BLaER1 treated with 17β-estradiol and CSF1 and Interleukin-3, amounts not matched to agents 10 nM and 100 nM (cell line): ENCODE measurements around the gene CATSPER4.

Experiments
- H3K27ac ChIP-seq, 11 experiments: shearing (Covaris generic); formaldehyde crosslinking; 2 replicates each; pipeline ENCODE4 v1.8.1; 2022
- H3K27me3 ChIP-seq, 11 experiments: shearing (Covaris generic); formaldehyde crosslinking; 2 replicates each; pipeline ENCODE4 v1.8.1; 2022
- H3K36me3 ChIP-seq, 11 experiments: shearing (Covaris generic); formaldehyde crosslinking; 2 replicates each; pipeline ENCODE4 v1.8.1; 2022
- H3K4me1 ChIP-seq, 10 experiments: shearing (Covaris generic); formaldehyde crosslinking; 2 replicates each; pipeline ENCODE4 v1.8.1; 2022
- H3K4me2 ChIP-seq, 11 experiments: shearing (Covaris generic); formaldehyde crosslinking; 2 replicates each; pipeline ENCODE4 v1.8.1; 2022
- H3K4me3 ChIP-seq, 10 experiments: shearing (Covaris generic); formaldehyde crosslinking; 2 replicates each; pipeline ENCODE4 v1.8.1; 2022
- H3K9ac ChIP-seq, 11 experiments: shearing (Covaris generic); formaldehyde crosslinking; 2 replicates each; pipeline ENCODE4 v1.8.1; 2022
- H3K9me3 ChIP-seq, 11 experiments: shearing (Covaris generic); formaldehyde crosslinking; replicated peaks in 1 of 11; 2 replicates each; pipeline ENCODE4 v1.8.1; 2022
- H4K20me1 ChIP-seq, 11 experiments: shearing (Covaris generic); formaldehyde crosslinking; 2 replicates each; pipeline ENCODE4 v1.8.1; 2022
- Cebpa-rat ChIP-seq, 11 experiments: shearing (Covaris generic); IDR thresholded peaks; 2 replicates each; pipeline ENCODE4 v1.8.1; 2022

The CATSPER4 gene

DNA sequence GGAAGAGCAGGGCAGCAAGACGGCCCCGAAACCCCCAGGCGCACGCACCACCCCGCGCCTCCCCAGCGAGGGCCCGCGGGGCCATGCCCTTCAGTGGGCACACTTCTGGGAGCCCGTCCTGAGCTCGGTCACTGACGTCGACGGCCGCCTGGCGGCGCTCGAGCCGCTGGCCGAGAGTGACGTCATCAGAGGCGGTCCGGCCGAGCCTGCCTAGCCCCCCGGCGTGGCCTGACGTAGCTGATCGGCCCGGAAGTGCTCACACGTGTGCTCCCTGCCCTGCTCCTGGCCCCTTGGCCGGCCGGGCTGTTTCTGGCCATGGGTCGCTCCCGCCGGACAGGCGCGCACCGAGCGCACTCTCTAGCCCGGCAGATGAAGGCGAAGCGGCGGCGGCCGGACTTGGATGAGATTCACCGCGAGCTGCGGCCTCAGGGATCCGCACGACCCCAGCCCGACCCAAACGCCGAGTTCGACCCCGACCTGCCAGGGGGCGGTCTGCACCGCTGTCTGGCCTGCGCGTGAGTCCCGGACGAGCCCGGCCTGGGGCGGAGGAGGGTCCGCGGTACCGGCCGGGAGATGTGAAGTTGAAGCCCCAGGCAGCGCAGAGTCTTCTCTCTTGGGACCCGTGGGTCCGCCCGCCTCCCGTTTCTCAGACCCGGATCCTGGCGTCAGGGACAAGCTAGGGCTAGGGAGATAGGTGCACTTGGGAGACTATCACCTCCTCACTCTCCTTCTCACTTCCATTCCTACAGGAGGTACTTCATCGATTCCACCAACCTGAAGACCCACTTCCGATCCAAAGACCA, 20.5 kb upstream of the CATSPER4 start, which contains the start of gene ZNF593:
Gene ZNF593 (plus strand): TSS at position 240 of the 803 bp plus-strand sequence. CDS start 76 bp downstream, at position 316.
- Histone ChIP-seq H3K36me3 (peaks cover 0 to 24% (median 15%) of the 10 kb centered on the region in 11 experiments; a peak in 17 of 22 replicates), H3K9ac (peak within 1 kb of the TSS; percentile 83 to 99 (median 91)), H3K4me3 (peak within 1 kb of the TSS; percentile 72 to 99 (median 88)), H3K4me1 (peaks cover 23 to 40% (median 35%) of the 10 kb centered on the region in 10 experiments), H3K4me2 (peak within 1 kb of the TSS; percentile 89 to 100 (median 98)), H3K27me3 (no peaks in the 10 kb centered on the region), H3K27ac (peak within 1 kb of the TSS; percentile 52 to 96 (median 89)), H3K9me3 (no peaks in the 10 kb centered on the region), H4K20me1 (peaks cover 0 to 21% (median 4%) of the 10 kb centered on the region in 11 experiments; a peak in 9 of 22 replicates)
- no peak for TF ChIP-seq Cebpa-rat (IDR thresholded peaks at IDR 0.05)

DNA sequence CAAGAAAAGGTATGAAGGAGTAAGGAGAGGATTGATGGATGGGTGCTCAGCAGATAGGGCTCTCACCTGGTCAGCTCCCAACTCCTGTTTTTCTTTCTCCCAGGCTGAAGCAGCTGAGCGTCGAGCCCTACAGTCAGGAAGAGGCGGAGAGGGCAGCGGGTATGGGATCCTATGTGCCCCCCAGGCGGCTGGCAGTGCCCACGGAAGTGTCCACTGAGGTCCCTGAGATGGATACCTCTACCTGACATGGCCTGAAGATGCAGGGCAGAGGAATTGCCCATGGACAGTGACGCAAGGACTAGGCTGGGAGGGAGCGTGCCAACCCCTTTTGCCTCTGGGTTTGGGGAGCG, 20.0 kb upstream of the CATSPER4 start:
- Histone ChIP-seq H3K4me3 (peak overlapping the region; percentile 72 to 99 (median 88)), H3K9ac (peak overlapping the region; percentile 83 to 99 (median 91)), H3K9me3 (no peaks in the 10 kb centered on the region), H3K4me1 (peaks cover 17 to 34% (median 29%) of the 10 kb centered on the region in 10 experiments), H3K36me3 (peaks cover 0 to 24% (median 15%) of the 10 kb centered on the region in 11 experiments; a peak in 17 of 22 replicates), H4K20me1 (peaks cover 0 to 21% (median 4%) of the 10 kb centered on the region in 11 experiments; a peak in 9 of 22 replicates), H3K27ac (peak overlapping the region; percentile 52 to 96 (median 89)), H3K4me2 (peak overlapping the region; percentile 89 to 100 (median 98)), H3K27me3 (no peaks in the 10 kb centered on the region)
- TF ChIP-seq Cebpa-rat (IDR thresholded peaks at IDR 0.05) = no peak

DNA sequence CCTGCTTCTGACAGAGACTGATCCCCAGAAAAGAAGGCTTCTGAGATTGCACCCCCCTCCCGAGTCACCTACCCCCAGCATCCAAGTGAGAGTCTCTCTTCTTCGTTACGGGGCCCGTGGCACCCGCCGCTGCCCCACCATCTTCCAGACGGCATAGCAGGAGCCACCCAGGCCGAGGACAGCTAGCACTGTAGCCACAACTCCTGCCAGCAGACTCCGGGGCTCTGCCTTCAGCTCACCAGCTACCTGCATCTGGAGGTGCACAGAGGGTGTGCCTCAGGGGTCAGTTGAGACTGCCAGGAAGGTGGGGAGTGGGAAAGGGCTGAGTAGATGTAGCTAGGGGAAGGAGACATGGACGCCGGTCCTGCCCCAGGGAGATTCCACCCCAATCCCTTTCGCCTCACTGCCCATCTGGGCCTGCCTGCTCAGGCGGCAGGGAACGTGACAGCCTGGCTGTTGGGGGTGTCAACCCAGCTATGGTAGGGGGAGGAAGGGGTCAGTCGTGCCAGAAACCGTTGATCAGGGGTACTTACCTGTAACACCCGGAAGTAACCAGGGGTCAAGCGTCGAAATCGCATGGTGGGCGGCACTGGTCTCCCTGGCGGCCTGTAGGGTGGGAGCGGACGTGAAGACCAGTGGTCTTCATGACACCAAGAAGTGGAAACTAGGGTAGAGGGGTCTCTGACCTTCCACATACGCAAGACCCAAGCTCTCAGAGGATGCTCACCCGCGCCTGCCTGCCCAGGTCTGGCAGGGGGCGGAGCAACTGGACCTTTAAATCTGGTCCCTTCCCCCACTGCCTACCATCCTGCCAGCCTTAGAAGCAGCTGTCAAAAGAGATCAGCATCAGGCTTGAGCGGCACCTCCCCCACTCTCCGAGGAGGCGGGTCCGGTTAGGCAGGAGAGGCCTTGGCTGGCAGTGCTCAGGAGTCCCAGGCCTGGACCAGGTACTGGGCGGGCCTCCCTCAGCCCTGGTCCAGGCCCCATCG, 19.0 kb upstream of the CATSPER4 start, which contains the start of gene ZNF593OS:
Gene ZNF593OS (minus strand): TSS at position 749 of the 989 bp plus-strand sequence. CDS start 171 bp downstream, at position 578.
- Histone ChIP-seq H3K27me3 (no peaks in the 10 kb centered on the region), H3K4me3 (peak within 1 kb of the TSS; percentile 72 to 99 (median 88)), H4K20me1 (peaks cover 0 to 21% (median 4%) of the 10 kb centered on the region in 11 experiments; a peak in 9 of 22 replicates), H3K9ac (peak within 1 kb of the TSS; percentile 83 to 99 (median 91)), H3K9me3 (no peaks in the 10 kb centered on the region), H3K27ac (peak within 1 kb of the TSS in 10 of 11 experiments; percentile 76 to 96 (median 90); a peak in 17 of 22 replicates), H3K36me3 (peaks cover 0 to 24% (median 15%) of the 10 kb centered on the region in 11 experiments; a peak in 17 of 22 replicates), H3K4me2 (peak within 1 kb of the TSS; percentile 89 to 100 (median 98)), H3K4me1 (peaks cover 16 to 30% (median 25%) of the 10 kb centered on the region in 10 experiments)
- no peak for TF ChIP-seq Cebpa-rat (IDR thresholded peaks at IDR 0.05)

DNA sequence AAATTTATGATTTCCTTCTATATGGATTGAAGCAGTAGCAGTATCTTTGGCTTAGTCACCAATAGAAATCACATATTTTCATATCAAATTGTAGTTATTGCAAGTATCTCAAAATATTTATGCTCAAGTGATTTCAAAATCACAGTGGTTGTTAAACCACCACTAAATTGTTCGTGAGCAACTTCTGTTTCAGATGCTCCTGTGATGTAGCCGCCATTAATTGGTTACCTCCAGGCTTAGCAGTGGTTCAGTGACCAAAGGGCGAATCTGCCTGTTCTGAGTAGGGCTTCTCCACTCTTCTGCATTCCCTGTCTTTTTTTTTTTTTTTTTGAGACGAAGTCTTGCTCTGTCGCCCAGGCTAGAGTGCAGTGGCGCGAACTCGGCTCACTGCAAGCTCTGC, 15.1 kb upstream of the CATSPER4 start:
- no peak for TF ChIP-seq Cebpa-rat (IDR thresholded peaks at IDR 0.05)
- Histone ChIP-seq H4K20me1 (peaks cover 0 to 20% (median 4%) of the 10 kb centered on the region in 11 experiments; a peak in 9 of 22 replicates), H3K4me1 (peaks cover 14 to 19% (median 15%) of the 10 kb centered on the region in 10 experiments), H3K27ac (no peak overlapping the region), H3K4me2 (no peak overlapping the region), H3K4me3 (no peak overlapping the region), H3K9me3 (no peaks in the 10 kb centered on the region), H3K9ac (no peak overlapping the region), H3K36me3 (peaks cover 0 to 24% (median 15%) of the 10 kb centered on the region in 11 experiments; a peak in 17 of 22 replicates), H3K27me3 (no peaks in the 10 kb centered on the region)

DNA sequence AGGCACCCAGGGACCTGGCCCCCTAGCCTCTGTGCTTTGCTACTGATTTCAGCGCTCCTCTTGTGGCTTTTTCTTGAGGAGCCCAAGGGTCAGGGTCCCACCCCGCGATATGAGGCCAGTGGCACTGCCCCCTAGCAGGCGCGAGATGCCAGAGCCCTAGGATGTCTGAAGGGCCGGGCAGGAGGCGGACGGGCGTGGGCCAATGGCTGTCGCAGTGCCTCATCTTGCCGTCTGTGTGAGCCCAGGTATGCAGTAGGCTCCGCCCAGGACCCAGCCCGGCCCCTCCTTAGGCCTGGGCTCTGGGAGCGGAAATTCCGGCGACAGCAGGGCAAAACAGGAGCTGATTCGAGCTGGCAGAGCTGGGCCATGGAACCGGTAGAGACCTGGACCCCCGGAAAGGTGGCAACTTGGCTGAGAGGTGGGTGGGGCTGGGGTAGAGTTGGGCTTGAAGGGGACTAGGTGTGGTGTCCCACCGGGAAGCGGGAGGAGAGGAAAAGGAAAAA, 13.2 kb upstream of the CATSPER4 start, which contains the start of gene CNKSR1:
Gene CNKSR1 (plus strand): TSS at position 310 of the 503 bp plus-strand sequence. CDS start 57 bp downstream, at position 367.
- H3K4me2 ChIP-seq = no peak within 1 kb of the TSS
- no peaks in the 10 kb centered on the region for H3K4me1 ChIP-seq
- H4K20me1 ChIP-seq = peaks cover 0 to 1% (median 0%) of the 10 kb centered on the region in 11 experiments; a peak in 2 of 22 replicates
- H3K4me3 ChIP-seq = no peak within 1 kb of the TSS
- H3K27me3 ChIP-seq = no peaks in the 10 kb centered on the region
- no peaks in the 10 kb centered on the region for H3K9me3 ChIP-seq
- no peak within 1 kb of the TSS for H3K9ac ChIP-seq
- peaks cover 0 to 7% (median 1%) of the 10 kb centered on the region in 11 experiments; a peak in 6 of 22 replicates for H3K36me3 ChIP-seq
- no peak within 1 kb of the TSS for H3K27ac ChIP-seq
- no peak for TF ChIP-seq Cebpa-rat (IDR thresholded peaks at IDR 0.05)

DNA sequence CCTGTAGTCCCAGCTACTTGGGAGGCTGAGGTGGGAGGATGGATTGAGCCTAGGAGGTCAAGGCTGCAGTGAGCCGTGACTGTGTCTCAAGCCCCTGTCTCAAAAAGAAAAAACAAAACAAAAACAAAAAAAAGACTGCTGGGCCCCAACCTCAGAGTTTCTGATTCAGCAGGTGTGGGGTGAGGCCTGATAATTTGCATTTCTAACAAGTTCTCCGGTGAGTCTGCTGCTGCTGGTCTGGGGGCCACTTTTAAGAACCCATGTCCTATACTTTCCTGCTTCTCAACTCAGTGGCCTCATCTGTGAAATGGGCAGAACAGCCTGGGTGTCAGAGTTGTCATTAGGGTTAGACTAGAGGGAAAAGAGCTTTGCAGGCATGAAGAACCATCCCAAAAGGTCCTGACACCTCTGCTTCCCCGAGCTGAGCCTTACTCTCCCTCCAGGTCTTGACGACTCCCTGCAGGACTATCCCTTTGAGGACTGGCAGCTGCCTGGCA, 10.3 kb upstream of the CATSPER4 start:
- no peaks in the 10 kb centered on the region for H4K20me1 ChIP-seq
- no peaks in the 10 kb centered on the region for H3K36me3 ChIP-seq
- no peak overlapping the region for H3K27ac ChIP-seq
- TF ChIP-seq Cebpa-rat (IDR thresholded peaks at IDR 0.05) = no peak
- H3K4me2 ChIP-seq = no peak overlapping the region
- no peaks in the 10 kb centered on the region for H3K4me1 ChIP-seq
- no peak overlapping the region for H3K4me3 ChIP-seq
- H3K27me3 ChIP-seq = no peaks in the 10 kb centered on the region
- no peaks in the 10 kb centered on the region for H3K9me3 ChIP-seq
- no peak overlapping the region; a peak in 1 of 22 replicates for H3K9ac ChIP-seq

DNA sequence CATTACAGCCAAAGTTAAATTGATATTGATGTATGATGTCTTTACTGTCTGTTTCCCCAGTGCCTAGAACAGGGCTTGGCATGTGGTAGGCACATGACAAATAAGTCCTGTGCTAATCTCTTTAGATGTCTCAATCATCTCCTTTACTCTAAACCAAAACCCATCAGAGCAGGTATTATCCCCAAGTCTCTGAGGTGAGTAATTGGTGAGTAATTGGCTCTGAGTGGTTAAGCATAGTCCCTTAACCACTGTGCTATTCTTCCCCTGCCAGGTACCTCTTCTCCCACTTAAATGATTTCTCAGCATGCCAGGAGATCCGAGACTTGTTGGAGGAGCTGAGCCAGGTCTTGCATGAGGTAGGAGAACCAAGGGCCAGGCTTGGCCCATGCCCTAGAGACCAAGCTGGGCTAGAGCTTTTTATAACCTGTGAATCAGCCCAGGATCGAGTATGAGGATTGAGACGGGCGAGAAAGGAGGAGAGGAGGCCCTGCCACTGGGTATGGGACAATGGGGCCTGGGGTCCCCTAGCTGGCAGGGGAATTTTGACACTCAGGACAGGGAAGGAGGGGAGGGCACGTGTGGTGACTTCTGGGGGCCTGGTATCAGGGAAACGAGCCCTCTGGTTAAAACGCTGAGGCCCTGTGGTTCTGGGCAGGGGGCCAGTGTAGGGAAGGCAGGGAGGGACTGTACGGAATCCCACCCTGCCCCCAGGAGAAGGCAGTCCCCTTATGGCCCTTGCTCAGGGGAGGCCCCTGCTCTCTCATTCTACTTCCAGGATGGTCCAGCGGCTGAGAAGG, 8.6 kb upstream of the CATSPER4 start:
- no peaks in the 10 kb centered on the region for H3K4me1 ChIP-seq
- H3K9ac ChIP-seq = no peak overlapping the region
- H3K9me3 ChIP-seq = no peaks in the 10 kb centered on the region
- no peak for TF ChIP-seq Cebpa-rat (IDR thresholded peaks at IDR 0.05)
- H3K4me3 ChIP-seq = no peak overlapping the region
- H3K4me2 ChIP-seq = no peak overlapping the region
- no peaks in the 10 kb centered on the region for H3K27me3 ChIP-seq
- no peak overlapping the region for H3K27ac ChIP-seq
- no peaks in the 10 kb centered on the region for H4K20me1 ChIP-seq
- no peaks in the 10 kb centered on the region for H3K36me3 ChIP-seq

DNA sequence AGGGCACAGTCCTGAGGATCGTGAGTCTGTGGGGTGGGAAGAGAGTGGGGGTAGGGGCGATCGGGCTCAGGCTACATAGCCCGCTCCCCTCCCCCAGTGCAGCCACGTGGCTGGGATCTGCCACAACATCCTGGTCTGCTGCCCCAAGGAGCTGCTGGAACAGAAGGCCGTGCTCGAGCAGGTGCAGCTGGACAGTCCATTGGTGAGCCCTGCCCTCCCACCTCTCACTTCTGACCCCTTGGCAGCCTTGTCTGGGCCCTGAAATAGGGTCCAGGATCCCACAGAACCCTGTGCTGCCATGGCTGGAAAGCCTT, 8.1 kb upstream of the CATSPER4 start:
- no peak overlapping the region for H3K27ac ChIP-seq
- no peaks in the 10 kb centered on the region for H4K20me1 ChIP-seq
- H3K4me3 ChIP-seq = no peak overlapping the region
- H3K27me3 ChIP-seq = no peaks in the 10 kb centered on the region
- no peaks in the 10 kb centered on the region for H3K36me3 ChIP-seq
- no peaks in the 10 kb centered on the region for H3K4me1 ChIP-seq
- H3K9ac ChIP-seq = no peak overlapping the region
- H3K9me3 ChIP-seq = no peaks in the 10 kb centered on the region
- no peak overlapping the region for H3K4me2 ChIP-seq
- no peak for TF ChIP-seq Cebpa-rat (IDR thresholded peaks at IDR 0.05)
